ENCODE data around the gene DDX47.
A peak's percentile ranks its signal among the peaks of the same experiment; 100 is the strongest.
"Not testable (repeated sequence)": the region's sequence is repeated elsewhere in the genome, so short reads cannot be mapped to it uniquely, and the experiment has no call there.

Gene DDX47

DNA sequence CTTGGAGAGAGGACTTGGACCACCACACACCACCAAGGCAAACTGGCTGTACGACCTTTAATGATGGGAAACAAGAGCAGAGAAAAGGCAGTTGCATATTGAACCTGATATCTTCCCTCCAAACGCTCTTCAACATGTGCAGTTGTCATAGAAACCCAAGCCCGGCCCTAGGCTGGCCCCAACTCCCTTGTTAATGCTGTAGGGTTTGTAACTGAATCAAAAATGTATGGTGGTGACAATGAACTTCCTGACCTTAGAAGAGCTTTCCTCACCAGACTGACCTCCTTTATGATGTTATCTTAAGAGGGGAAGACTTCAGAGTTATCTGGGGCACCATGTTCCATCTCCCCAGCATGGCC is 15.4 kb upstream of the DDX47 start:
- DNase-seq = no peak

DNA sequence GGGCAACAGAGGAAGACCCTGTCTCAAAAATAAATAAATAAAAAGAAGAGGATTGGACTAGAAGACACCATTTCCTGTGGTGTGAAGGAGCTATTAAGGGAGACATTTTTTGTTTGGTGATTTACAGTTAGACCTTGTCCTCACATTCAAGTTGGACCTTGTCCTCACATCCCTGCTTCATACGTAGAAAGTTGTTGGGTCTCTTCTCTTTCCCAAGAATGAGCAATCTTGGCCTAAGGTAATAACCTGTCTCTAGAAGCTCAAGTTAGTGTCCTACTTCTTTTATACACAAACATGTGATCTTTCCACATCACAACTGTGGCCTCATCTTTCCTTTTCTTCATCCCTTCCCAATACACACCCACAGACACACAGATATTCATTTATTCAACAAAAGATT is 14.7 kb upstream of the DDX47 start:
- DNase-seq = no peak

DNA sequence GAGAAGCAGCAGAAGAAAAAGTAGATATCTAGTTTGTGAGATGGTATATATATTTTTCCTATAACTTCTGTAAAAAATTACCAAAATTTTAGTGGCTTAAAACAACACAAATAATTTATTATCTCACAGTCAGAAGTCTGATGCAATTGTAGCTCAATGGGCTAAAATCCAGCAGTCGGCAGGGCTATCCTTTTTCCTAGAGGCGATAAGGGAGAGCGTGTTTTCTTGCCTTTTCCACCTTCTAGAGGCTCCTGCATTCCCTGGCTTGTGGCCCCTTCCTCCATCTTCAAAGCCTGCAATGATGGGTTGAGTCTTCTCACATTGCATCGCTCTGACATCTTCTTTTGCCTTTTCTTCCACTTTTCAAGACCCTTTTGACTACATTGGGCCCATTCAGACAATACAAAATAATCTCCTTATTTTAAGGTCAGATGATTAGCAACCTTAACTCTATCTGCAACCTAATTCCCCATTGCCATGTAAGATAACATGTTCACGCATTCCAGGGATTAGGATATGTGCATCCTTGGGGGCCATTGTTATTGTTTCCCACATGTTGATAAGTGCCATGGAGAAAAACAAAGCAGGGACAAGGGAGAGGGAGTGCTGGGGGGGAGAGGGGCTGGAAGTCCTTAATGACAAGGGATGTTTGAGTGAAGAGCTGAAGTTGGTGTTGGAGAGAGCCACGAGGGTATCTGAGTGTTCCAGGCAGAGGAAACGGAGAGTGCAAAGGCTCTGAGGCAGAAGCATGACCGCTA is 13.8 kb upstream of the DDX47 start:
- no peak for DNase-seq

DNA sequence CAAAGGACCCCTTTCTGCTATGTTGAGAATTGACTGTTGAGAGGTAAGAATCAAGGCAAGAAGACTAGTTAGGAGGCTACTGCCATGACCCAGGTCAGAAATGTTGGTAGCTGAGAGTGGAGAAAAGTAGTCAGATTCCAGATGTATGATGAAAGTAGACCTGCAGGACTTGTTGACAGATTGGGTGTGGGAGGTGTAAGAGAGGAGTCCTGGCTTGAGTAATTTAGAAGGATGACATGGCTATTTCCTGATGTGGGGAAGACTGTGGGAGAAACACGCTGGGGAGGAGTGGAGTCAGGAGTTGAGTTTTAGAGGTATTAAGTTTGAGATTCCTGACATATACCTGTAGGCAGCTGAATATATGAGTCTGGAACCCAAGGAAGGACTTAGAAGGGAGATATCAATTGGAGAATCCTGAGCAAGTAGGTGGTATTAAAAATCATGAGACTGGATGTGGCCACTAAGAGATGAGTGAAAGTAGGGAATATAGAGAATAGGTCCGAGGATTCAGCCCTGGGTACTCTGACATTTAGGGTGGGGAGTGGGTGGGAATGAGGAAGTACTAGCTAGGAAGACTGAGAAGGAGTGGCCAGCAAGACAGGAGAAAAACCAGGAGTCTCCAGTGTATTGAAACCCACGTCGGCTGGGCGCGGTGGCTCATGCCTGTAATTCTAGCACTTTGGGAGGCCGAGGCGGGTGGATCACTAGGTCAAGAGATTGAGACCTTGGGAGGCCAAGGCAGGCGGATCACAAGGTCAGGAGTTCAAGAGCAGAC is 12.6 kb upstream of the DDX47 start:
- no peak for DNase-seq

DNA sequence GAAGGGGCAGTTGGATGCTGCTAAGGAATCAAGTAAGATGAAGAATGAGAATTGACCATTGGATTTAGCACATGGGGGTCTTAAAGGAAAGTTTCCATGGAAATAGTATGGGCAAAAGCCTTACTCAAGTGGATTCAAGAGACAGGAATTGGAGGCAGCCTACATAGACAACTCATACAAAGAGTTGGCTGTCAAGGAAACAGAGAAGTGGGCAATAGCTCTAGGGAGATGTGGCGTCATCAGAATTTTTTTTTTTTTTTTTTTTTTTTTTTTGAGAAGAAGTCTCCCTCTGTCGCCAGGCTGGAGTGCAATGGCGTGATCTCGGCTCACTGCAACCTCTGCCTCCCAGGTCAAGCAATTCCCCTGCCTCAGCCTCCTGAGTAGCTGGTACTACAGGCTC is 11.5 kb upstream of the DDX47 start:
- DNase-seq = not testable (repeated sequence)

DNA sequence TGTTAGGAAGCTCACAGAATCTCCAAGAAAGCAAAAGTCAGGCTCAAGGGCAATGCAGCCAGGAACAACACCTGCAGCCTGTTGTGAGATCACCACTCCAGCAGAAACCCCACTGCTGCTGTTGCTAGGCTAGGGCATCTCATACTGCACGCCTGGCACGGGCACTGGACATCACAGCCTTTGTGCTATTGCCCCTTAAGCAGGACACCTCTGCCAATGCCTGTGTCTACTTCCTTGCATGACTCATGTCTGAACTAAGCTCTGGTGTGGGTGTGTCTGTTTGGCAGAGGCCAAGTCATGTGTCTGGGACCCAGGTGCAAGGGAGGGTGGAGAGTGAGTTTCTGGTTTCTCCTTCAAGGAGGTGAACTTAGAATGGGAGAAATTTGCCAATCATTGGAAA is 10.0 kb upstream of the DDX47 start:
- peak; percentile 46 for DNase-seq

DNA sequence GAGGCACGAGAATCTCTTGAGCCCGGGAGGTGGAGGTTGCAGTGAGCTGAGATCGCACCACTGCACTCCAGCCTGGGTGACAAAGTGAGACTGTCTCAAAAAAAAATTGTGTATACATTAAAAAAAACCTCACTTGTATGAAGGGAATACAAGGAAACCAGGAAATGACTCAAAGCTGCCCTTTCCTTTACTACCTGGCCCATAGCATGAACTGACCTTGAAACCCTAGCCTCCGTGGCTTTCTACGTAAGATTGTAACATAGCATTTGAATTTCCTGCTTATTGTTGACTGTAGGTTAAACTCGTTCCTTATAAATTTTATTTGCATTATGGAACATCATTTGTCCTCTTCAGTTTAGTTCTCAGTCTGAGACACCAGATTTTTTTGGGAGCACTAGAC is 9.1 kb upstream of the DDX47 start:
- no peak for DNase-seq

DNA sequence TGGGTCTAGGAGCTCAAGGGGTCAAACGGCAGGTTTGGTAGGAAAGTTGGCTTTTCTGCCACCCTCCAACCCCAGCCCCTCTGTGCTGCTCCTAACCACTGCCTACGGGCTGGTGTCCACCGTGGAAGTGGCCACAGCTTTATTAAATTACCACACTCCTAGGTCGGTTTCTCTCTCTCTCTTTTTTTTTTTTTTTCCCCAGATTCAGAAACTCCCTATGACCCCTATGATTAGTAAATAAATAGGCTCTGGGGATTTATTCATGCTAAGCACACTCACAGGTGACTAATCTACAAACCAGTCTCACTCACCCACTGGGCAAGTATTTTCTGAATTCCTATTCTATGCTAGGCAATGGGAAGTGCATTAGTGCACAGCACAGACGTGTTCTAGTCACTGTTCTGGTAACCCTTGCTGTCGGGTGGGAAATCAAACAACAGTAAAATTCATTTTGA is 8.7 kb upstream of the DDX47 start:
- DNase-seq = no peak

DNA sequence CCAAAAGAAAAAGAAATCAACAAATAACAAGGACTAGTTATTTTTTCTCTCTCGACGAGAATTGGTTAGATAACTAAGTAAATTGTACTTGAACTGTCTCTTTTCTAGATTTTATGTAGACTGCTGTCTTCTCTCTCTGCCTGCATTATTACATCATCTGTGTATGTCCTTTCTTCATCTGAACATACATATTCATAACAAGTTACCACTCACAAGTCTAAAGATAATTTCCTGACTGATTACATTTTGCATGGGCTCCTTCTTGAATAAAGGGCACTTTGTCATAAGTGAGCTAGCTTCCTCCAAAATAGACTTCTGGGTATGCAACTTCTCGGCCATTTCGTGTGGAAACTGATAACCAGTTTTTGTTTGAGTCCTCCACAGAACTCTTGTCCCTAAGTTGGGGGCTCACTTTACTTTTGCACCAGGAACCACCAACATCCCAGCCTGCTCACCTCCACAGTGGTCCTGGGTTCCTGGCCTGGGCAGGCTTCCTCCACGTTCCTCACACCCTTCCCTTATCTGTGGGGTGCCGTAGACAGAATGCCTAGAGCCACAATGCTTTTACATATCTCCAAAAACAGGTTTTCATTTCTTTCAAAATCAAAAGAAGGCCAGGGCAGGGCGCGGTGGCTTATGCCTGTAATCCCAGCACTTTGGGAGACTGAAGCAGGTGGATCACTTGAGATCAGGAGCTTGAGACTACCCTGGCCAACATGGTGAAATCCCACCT is 6.2 kb upstream of the DDX47 start:
- DNase-seq = no peak

DNA sequence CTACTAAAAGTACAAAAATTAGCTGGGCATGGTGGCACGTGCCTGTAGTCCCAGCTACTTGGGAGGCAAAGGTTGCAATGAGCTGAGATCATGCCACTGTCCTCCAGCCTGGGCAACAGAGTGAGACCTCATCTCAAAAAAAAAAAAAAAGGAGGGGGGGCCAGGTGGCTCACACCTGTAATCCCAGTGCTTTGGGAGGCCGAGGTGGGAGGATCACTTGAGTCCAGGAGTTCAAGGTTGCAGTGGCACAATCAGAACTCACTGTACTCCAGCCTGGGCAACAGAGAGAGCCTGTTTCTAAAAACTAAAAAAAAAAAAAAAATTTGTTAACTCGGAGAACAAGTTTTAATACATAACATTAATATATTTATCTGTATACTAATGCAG is 5.6 kb upstream of the DDX47 start:
- DNase-seq = not testable (repeated sequence)

DNA sequence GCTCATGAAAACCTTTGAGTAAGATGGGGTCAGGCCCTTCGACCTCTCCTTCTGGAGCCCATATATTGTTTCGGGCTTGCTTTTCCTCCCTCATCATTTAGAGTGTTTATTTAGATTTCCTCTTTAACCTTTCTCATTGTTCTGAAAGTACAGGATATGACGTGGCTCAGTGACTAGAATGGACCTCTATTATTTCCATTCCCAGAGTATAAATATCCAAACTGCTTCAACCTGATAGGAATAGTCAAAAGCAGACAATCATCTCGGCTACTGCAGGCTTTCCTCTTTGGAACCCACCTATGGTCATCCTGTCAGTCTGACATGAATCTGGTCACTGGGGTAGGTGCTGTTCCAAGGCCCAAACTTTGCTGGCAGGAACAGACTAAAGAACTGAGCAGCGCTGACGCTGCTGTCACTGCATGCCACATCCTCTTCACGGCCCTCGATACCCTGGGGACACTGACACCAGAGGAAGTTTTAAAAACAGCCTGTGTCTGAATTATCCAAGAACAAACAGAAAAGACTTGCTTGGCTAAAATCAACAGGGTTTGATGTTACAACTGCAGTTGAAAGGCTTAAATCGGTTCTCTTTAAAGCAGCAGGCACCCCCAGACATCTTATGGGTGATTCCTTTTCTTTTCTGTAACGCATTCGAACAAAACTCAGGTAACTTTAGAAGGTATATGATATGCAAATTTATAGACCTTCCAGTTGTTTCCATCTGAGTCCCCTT is 5.0 kb upstream of the DDX47 start:
- DNase-seq = peak; percentile 74

DNA sequence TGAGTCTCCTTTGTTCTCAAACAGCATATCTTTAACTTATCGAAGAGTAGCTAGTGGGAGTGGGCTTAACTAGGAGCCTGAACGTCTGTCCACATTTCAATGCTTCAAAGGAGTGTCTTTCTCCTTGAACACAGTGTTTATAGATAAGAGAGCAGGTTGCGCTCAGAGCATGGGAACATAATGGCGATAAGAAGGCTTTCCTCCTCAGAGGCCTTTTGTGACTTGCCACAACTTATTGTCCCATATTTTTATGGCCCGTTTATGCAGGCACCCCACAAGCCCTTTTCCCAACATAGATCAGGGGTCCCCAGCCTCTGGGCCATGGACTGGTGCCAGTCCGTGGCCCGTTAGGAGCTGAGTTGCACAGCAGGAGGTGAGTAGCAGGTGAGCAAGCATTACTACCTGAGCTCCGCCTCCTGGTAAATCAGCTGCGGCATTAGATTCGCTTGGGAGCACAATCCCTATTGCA is 2.6 kb upstream of the DDX47 start:
- DNase-seq = no peak

DNA sequence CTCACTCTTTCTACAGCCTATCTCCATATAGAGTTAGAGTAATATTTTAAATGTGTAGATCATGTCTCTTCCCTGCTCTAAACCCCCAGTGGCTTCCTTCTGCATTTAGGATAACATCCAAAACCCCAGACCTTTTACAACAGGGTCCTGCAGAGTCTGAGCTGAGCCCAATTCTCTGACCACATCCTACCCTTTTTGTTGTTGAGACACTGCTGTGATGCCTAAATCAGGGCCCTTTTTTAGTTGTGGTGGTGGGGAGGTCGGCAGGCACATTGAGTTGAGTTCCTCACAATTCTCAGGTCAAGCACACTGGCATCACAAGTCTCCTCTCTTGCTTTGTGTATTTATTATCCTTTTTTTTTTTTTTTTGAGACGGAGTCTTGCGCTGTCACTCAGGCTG is 1.8 kb upstream of the DDX47 start:
- no peak for DNase-seq

DNA sequence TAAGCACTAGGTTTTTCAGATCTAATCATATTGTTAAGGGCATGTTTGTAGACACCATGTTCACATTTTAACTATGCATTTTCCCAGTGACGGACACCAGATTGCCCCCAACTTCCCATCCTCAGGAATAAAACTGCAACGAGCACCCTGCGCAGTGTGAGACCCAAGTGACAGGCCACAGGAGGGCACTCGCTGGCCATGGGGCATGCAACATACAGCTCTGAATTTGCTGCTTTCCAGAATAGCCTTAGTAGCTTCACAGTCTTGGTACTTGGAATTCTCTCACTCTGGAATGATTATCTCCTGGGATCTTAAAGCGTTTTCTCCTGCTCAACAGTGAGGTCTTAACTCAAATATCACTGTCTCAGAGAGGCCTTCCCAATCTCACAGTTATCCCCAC is 972 bp upstream of the DDX47 start:
- DNase-seq = no peak

DNA sequence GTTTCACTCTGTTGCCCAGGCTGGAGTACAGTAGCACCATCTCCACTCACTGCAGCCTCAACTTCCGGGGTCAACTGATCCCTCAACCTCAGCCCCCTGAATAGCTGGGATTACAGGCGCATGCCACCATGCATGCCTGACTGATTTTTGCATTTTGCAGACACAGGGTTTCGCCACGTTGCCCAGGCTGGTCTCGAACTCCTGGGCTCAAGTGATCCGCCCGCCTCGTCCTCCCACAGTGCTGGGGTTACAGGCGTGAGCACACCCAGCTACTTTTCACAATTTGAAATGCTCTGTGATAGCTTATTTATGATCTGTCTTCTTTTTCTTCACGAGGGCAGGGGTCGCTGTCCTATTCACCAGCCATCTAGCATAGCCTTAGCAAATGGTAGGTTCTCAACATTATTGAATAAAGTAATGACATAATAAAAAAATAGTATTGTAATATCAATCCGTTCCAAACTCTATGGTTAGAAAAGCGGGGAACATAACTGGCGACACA is 477 bp upstream of the DDX47 start:
- no peak for DNase-seq

DNA sequence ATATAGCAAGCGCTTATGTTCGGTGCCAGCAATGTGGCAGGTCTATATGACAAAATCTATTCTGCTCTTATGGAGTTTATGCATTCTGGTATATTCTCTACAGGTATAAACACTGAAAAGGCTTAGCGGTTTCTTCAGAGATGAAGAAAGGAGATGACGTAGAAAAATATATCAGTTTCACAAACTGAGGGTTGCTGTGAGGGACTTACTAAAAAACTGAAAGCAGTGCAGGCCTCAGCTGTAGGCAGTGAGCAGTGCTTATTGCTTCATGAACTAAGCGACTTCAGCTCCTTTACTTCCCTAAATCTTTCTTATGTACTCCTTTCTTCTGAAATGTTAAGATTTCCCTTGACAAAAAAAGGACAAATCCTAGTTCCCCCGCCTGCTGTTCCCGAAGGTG is 4.5 kb downstream of the DDX47 start:
- no peak for DNase-seq

DNA sequence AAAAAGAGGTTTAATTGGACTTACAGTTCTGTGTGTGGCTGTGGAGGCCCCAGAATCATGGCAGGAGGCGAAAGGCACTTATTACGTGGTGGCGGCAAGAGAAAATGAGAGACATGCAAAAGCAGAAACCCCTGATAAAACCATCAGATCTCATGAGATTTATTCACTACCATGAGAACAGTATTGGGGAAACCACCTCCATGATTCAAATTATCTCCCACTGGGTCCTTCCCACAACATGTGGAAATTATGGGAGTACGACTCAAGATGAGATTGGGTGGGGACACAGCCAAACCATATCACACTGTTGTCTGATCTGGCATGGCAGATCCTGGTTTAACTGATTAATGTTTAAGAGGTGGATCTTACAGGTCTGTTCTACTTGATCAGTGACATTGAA is 5.6 kb downstream of the DDX47 start:
- DNase-seq = no peak

DNA sequence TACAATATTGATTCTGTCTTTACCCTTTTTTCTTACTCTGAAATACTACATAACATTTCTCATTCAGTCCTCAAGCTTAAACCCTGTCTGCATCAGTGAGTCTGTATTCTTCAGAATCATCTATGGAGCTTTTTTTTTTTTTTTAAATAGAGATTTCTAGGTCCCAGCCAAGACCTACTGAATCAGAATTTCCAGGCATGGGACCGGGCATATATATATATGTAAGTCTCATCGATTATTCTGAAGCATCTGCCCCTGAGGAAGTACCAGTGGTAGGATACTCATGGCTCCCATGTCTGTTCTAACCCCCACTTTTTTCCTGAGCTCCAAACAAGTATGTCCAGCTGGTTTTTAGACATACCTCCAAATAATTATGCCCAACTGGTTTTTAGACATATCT is 6.1 kb downstream of the DDX47 start:
- DNase-seq = no peak

DNA sequence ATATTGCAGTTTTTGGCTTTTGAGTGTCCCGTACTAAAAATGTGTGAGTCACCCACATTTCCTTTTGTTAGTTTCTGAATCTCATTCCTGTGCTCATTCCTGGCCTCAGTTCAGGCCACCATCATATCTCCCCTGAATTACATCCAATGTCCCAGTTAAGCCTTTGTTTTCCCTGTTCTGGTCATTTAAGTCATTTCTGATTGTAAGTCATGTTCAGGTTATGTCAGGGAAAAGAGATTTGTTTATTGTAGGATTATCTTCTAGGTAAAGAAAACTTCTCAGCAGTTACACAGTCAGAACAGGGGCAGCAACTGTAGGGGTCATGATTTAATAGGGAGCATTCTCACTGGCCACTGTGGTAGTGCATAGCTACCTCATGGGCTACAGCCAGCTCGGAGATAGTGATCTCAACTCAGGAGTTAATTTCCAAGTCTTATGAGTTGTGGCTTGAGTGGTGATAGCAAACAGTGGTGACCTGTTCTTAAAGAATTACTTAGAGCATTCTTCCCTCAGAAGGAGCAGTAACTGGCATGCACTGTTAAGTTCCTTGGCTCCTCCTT is 6.7 kb downstream of the DDX47 start:
- no peak for DNase-seq

DNA sequence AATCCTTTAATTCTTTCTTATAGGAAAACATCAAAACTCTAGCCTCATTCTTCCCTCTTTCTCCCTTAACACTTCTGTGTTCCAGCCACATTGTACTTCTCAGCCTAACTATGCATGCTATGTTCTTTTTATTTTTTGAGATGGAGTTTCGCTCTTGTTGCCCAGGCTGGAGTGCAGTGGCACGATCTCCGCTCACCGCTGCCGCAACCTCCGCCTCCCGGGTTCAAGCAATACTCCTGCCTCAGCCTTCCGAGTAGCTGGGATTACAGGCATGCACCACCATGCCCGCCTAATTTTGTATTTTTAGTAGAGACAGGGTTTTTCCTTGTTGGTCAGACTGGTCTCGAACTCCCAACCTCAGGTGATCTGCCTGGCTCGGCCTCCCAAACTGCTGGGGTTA is 7.2 kb downstream of the DDX47 start:
- DNase-seq = not testable (repeated sequence)

DNA sequence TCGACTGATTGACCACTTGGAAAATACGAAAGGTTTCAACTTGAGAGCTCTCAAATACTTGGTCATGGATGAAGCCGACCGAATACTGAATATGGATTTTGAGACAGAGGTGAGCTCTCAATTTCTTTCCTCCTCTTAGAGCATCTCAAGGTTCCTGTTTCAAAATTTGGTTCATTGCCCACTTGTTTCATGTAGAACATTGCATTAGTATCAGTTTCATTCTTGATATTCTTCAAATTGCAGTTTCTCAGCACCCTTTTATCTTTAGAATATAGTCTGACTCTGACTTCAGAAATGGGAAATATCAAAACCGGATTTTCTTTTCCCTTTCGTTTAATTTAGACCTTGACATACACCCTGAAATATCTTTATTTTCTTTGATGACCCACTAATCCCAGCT is 8.8 kb downstream of the DDX47 start:
- no peak for DNase-seq

DNA sequence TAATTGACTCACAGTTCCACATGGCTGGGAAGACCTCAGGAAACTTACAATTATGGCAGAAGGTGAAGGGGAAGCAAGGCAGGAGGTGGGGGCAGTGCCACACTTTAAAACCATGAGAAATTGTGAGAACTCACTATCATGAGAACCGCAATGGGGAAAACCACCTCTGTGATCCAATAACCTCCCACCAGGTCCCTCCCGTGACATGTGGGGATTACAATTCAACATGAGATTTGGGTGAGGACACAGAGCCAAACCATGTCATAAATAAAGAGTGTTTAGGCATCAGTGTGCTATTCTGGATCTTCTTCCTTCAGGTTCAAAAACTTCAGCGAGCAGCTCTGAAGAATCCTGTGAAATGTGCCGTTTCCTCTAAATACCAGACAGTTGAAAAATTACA is 9.7 kb downstream of the DDX47 start:
- no peak for DNase-seq

DNA sequence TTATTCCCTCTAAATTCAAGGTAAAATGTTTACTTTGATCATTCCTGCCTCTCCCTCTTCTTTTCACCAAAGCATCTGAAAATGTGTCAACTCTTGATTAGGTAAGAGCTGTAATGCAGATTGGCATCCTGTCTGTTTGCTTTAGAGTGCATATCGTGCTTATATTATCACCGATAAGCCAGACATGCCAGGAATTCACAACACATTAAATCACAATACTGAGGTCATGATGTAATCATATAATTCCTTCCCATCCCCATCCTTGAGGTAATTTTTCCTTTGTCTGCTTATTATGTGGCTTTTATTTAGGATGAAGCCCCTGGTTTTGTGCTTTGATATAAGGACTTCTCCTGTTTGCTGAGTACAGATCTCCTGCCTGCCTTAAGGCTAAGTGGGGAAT is 10.2 kb downstream of the DDX47 start:
- no peak for DNase-seq

Measured in CD4-positive, alpha-beta T cell treated with Interleukin-10 for 1 hour (primary cell).